GM18520 (cell line): Measurements from ENCODE around the gene RPE.

Experiments used
- ATAC-seq: cut with Tn5 transposase; IDR thresholded peaks from one replicate; pipeline ENCODE4 v1.9.1; 2021; ENCODE audit not compliant: unreplicated experiment

The RPE gene

DNA sequence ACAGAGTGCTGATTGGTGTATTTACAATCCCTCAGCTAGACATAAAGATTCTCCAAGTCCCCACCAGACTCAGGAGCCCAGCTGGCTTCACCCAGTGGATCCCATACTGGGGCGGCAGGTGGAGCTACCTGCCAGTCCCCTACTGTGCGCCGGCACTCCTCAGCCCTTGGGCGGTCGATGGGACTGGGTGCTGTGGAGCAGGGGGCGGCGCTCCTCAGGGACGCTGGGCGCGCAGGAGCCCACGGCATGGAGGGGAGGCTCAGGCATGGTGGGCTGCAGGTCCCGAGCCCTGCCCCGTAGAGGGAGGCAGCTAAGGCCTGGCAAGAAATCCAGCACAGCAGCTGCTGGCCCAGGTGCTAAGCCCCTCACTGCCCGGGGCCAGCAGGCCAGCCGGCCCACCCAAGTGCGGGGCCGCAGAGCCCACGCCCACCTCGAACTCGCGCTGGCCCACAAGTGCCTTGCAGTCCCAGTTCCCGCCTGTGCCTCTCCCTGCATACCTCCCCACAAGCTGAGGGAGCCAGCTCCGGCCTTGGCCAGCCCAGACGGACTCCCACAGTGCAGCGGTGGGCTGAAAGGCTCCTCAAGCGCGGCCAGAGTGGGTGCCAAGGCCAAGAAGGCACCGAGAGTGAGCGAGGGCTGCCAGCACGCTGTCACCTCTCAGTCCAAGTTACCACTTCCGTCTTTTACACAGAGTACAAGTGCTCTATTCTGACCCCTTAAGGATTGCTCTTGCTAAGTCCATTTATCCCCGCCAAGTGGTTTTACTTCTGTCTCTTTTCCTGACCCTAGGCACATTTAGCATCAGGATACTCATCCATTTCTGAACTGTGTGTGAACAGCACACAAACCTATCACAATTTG, 1.7 kb upstream of the RPE start:
- no peak for ATAC-seq

DNA sequence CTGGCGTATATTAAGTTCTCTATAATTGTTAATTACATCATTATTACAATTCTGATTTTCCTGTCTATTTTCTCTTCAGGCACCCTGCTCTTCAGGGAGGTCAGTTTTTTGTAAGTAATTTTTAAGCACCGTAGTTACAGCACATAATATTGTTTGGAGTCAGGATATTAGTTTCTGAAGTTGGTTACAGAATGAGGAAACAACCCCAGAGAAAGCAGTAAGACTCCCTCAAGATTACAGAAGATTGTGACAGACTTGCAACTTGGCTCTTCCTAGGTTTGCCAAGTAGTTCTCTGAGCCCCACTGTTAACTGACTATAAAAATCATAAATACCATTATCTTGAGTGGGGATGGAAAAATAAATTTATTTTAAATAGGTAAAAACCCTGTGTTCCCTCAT, 921 bp downstream of the RPE start:
- no peak for ATAC-seq

DNA sequence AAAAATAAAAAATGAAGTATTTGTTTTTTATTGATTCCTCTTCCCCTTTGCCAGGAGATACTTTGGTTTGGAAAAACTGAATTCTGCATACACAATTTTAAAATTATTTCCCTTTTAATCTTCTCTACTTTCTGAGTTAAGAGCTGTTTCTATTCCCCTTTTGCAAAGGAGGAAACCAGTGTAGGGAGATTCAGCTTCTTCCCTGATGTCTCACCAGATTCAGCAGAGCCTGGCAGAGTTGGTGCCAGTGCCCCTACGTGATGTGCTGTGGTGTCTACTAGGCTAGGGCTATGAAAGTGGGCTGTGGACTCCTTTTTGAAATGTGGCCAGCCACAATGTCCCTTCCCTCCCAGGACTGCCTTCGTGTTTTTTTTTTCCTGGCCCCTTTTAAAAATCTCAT, 2.4 kb downstream of the RPE start:
- no peak for ATAC-seq

DNA sequence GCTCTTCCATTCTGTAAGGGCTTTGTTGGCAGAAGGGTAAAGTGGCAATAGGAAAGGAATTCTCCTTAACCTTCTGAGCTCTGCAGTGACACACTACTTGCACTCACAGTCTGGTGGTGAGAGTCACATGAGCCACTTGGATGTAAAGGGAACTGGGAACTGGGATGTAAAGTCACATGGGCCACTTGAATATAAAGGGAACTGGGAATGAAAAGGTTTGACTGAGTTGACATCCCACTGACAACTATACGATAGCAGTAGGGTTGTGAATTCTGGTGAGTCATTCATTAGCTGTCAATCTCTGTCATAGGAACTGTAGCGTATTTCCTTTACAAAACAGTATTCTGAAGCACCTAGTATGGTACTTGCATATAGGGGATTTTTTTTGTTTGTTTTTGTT, 5.5 kb downstream of the RPE start:
- ATAC-seq, result no peak

DNA sequence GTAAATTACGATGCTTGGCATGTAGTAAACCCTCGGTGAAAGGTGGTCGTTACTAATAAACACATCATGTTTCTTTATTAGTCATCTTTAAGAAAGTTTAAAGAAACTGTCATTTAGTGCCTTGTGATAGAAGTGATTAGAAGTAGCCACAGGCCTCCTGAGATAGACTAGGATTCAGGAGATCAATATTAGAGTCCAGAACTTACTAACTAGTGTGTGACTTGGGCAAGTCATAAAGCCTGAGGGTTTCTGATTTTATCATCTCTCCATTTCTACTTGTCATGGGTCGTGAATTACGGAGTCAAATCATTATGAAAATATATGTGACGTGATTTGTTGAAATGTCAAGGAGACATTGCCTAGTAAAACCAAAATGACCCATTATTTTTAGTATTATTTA, 6.7 kb downstream of the RPE start:
- peak; percentile 30 for ATAC-seq

DNA sequence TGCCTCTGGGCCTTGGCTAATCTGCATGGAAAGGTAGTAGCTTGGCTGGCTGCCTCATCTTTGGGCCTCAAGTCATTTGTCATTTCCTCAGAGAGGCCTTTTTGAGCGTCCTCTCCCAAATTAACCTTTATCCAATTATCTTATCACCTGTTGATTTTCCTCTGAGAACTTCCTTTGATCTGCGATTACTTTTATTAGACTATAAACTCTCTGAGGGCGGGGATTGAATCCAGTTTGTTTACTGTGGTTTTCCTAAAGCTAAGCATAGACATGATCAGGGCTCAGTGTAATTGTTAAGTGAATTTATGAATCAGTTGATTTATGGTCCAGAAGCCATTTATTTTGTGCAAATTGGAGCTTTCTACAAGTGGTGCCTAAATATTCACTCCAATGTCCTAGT, 7.5 kb downstream of the RPE start:
- no peak for ATAC-seq

DNA sequence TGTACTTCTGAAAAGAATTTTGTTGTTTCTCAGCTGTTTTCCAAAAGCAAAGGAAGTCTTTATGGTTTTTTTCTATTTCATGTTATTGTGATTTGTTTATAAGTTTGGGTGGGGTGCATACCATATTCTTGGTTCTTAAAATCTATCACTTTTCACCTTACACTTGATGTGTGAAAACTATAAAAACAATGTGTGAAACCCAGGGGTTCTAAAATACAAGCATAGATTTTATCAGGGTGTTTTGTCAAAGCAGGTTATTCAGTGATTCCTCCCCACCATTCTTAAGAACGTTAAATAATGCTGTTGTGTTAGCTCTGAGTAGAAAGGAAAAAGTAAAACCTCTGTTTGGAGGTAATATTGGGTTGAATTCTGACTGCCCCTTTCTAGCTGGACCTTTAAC, 17.7 kb downstream of the RPE start:
- ATAC-seq, result no peak

DNA sequence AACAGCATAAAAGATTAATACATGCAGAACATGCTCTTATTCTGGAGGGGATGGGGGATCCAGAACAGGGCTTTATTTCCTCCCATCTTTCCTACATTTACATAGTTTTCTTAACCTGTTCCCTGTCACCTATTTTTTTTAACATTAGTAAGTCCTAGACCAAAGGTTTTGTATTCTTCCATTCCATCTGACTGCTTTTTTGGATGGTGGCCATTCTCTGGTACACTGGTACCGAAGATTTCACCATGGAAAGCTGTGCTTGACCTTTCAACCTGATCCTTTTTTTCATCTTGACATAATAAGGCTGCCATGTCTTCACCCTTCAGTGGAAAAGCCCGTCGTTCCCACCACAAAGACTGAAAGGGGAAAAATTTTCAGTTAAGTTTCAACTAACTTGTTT, 20.4 kb downstream of the RPE start:
- ATAC-seq, result no peak

DNA sequence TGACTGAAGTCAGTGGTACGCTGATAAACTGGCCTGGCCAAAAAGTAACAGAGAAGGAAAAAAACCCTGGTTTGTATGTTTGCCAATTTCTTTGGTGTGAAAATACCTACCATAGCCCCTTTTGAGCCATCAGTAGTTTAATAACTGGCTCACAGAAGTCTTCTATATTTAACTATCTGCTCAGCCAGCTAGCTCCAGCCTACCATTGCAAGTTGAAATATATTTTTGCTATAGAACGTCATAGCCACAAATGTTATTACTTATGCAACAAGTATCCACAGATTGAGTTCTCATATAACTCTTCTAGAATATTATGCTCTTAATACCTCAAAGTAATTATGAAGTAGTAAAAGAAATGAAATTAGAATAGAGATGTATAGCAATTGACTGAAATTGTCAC, 25.2 kb downstream of the RPE start:
- ATAC-seq, result no peak

DNA sequence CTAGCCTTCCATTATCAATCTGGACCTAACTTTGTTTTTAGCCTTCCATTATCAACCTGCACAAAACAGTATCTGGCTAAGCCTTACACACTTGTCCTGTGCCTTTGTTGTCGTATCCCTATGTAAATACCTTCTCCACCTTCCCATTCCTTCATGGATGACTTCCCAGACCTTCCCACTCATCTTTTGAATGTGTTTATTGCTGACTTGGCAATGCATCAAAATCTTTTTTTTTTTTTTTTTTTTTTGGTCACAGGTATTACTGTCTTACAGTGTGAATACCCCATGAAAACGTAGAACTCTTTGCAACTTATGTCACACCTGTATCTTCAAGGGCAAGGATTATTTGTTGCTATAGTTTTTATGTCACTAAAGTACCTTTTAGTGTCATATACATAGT, 25.7 kb downstream of the RPE start:
- no peak for ATAC-seq

DNA sequence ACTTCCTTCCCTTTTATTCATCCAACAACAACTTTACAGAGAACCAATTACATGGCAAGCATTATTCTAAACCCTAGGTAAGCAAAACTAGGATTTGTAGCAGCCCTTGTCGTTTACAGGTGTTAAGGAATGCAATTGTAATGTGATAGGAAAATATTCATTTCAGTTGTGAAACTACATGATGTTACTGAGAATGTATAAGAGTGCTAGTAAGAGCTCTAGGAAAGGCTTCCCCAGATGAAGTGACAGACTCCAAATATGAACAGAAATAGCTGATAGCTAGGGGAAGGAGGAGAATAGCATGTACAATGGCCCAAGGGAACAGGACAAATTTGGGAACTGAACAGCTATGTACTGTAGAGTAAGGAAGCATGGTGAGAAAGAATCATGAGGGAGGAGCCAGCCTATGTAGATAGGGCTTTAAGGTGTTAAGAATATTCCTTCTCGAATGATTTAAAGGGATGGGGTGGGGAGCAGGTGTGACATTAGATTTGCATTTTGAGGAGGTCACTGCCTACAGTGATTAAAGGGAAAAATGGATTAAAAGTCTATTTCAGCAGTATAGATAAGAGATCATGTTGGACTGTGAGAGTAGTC, 31.7 kb downstream of the RPE start:
- no peak for ATAC-seq

DNA sequence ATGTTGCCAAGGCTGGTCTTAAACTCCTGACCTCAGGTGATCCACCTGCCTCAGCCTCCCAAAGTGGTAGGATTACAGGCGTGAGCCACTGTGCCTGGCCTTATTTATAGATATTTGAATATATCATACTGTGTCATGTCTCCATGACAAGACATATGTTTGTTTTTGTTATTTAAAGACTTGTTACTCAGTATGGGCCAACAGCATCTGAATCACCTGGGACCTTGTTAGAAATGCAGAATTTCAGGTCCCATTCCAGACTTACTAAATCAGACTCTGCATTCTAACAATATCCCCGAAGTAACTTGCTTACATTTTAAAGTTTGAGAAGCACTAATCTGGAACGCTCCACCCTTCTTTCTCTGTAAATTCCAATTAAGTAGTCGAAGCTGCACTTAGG, 33.2 kb downstream of the RPE start:
- no peak for ATAC-seq

DNA sequence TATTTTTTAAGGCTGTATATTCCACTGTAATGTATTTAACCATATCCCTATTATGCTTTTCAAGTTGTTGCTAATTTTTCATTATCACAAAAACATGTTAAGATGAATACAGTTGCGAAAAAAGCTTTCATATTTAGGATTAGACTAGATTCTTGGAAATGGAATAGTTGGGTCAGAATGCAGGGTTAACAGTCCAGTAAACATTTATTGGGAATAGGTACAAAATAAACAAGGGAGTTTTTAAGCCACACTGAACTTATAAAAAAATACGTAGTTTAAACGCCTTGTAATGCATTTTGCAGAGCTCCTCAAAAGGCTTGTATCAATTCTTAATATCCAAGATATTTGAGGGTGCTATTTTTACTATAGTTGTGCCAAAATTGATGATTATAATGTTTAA, 35.6 kb downstream of the RPE start:
- no peak for ATAC-seq

DNA sequence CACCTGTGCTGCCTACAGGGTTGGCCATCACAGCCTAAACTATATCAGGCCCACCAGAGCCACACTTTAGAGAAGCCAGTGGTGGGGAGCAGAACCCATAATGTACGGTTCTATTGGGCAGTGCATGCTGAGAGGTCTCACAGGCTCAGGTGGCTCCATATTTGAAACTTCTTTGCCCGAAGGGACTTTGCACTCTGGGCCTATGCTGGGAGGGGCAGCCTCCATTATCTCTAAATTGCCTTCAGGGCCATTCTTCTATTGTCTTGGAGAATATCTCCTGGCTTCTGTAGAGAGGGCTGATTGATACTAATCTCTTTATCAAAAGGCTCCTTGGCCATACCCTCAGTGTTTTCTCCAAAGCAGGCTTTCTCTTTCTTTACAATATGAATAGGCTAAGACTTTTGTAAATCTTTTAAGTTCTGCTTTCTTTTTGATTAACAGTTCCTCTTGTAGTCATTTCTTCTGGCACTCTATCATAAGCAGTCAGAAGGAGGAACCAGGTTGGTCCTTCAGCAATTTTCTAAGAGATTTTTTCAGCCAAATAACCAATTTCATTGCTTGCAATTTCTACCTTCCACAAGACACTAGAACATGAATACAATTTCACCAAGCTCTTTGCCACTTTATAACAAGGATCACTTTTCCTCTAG, 44.5 kb downstream of the RPE start:
- ATAC-seq, result no peak

DNA sequence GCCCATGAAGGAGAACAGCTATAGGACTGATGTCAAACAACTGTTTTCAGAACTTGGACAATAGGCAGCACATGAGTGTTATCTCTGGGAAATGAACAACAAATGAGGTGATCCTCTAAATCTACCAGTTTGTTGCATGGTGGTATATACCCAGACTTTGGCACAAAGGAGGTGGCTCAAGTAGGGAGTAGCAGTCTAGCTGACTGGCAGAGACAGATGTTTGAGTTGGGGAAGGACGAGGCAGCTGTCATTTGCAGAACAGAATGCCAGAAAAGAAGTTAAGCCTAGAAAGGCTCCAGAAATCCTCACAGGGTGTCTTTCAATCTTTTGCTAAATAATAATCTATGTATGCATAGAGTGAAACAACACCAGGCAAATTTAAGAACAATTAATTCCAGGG, 47.4 kb downstream of the RPE start:
- no peak for ATAC-seq

DNA sequence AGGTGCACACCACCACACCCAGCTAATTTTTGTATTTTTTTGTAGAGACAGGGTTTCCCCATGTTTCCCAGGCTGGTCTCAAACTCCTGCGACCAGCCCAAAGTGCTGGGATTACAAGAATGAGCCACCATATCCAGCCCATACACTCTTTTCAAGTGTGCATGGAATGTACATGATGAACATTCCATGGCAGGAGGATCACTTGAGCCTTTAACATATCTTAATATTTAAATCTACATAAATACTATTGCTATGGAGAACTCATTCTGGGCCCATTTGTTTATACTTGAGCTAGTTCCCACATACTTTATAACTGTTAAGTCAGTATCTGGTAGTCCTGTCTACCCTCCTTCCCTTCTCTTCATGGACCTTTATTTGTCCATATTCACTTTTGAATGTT, 48.4 kb downstream of the RPE start:
- ATAC-seq, result no peak

DNA sequence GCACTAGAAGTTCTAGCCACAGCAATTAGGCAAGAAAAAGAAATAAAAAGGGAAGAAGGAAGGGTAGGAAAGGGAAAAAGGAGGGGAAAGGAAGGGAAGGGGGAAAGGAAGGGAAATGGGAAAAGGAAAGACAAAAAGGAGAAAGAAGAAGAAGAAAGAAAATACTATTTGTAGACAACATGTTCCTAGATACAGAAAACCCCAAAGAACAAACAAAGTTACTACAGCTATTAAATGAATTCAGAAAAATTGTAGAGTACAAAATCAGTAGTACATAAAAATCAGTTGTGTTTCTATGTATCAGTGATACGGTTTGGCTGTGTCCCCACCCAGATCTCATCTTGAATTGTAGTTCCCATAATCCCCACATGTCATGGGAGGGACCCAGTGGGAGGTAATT, 52.3 kb downstream of the RPE start:
- no peak for ATAC-seq

DNA sequence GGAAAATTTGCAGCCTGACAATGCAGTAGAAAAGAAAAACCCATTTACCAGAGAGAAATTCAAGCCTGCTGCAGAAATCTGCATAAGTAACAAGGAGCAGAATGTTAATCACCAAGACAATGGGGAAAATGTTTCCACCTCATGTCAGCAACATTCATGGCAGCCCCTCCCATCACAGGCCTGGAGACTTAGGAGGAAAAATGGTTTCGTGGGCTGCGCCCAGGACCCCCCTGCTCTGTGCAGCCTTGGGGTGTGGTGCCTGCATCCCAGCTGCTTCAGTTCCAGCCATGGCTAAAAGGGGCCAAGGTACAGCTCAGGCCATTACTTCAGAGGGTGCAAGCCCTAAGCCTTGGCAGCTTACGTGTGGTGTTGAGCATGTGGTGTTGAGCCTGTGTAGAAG, 53.4 kb downstream of the RPE start:
- ATAC-seq, result no peak

DNA sequence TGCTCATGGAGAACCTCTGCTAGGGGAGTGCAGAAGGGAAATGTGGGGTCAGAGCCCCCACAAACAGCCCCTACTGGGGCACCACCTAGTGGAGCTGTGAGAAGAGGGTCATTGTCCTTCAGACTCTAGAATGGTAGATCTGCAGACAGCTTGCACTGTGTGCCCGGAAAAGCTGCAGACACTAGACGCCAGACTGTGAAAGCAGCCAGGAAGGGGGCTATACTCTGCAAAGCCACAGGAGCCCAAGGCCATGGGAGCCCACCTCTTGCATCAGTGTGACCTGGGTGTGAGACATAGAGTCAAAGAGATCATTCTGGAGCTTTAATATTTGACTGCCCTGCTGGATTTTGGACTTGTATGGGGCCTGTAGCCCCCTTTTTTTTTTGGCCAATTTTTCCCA, 60.9 kb downstream of the RPE start:
- no peak for ATAC-seq
